Activated CD4-positive, alpha-beta T cell treated with anti-CD3 and anti-CD28 coated beads, Interleukin-2, amount 50 U/mL, for 16 hours (primary cell): ENCODE results near the gene SOX15.
"Not testable (repeated sequence)": the region's sequence is repeated elsewhere in the genome, so short reads cannot be mapped to it uniquely, and the experiment has no call there.

Source experiments
- DNase-seq: peaks from one replicate; pipeline ENCODE4 v3.0.0-alpha.2; 2020

SOX15 gene

GRCh38 chr17:7606280-7606679, 16.4 kb upstream of the SOX15 start:
- DNase-seq: no peak

- DNase-seq: not testable (repeated sequence)
These were observed 7.7 kb upstream of the SOX15 start for GRCh38 chr17:7597561-7597960.

GRCh38 chr17:7593296-7593695, 3.4 kb upstream of the SOX15 start:
- DNase-seq: no peak

GRCh38 chr17:7592422-7593021, 2.6 kb upstream of the SOX15 start:
- DNase-seq: no peak

- no peak for DNase-seq
These were observed 1.7 kb upstream of the SOX15 start for GRCh38 chr17:7591596-7591995.

- DNase-seq: no peak
These were observed 849 bp upstream of the SOX15 start for GRCh38 chr17:7590743-7591142.

- DNase-seq: peak; percentile 68
These were observed 558 bp downstream of the SOX15 start for GRCh38 chr17:7589204-7589868.

- no peak for DNase-seq
These were observed 1.2 kb downstream of the SOX15 start for GRCh38 chr17:7588553-7589203.

- no peak for DNase-seq
These were observed 2.3 kb downstream of the SOX15 start for GRCh38 chr17:7587420-7588151.

- no peak for DNase-seq
These were observed 3.0 kb downstream of the SOX15 start for GRCh38 chr17:7586673-7587419.

- DNase-seq: peak; percentile 97
These were observed 6.4 kb downstream of the SOX15 start, which contains the start of gene MPDU1 for GRCh38 chr17:7583253-7584109. Gene MPDU1 (plus strand): TSS chr17:7583852. CDS start chr17:7583863, 11 bp downstream.

- no peak for DNase-seq
These were observed 7.3 kb downstream of the SOX15 start for GRCh38 chr17:7582396-7583252.

- no peak for DNase-seq
These were observed 9.0 kb downstream of the SOX15 start for GRCh38 chr17:7580604-7581575.

- DNase-seq: no peak
These were observed 9.9 kb downstream of the SOX15 start for GRCh38 chr17:7579834-7580603.

- DNase-seq: peak; percentile 90
These were observed 10.7 kb downstream of the SOX15 start, which contains the start of gene CD68 for GRCh38 chr17:7579001-7579833. Gene CD68 (plus strand): TSS chr17:7579638. CDS start chr17:7579678, 40 bp downstream.

- no peak for DNase-seq
These were observed 12.3 kb downstream of the SOX15 start for GRCh38 chr17:7577327-7578199.
